ENCODE results near the gene ZCRB1.

The ZCRB1 gene

GRCh38 chr12:42327227-42327590 lies 1.3 kb upstream of the ZCRB1 start:
- no peak for DNase-seq (ENCODE audit: low read depth)

- DNase-seq (ENCODE audit: low read depth), result peak; percentile 7
These were observed 790 bp upstream of the ZCRB1 start for GRCh38 chr12:42326541-42327226.

GRCh38 chr12:42325326-42325652 lies 605 bp downstream of the ZCRB1 start:
- DNase-seq (ENCODE audit: low read depth), result no peak

- no peak for DNase-seq (ENCODE audit: low read depth)
These were observed 2.0 kb downstream of the ZCRB1 start for GRCh38 chr12:42323856-42324255.

DNA sequence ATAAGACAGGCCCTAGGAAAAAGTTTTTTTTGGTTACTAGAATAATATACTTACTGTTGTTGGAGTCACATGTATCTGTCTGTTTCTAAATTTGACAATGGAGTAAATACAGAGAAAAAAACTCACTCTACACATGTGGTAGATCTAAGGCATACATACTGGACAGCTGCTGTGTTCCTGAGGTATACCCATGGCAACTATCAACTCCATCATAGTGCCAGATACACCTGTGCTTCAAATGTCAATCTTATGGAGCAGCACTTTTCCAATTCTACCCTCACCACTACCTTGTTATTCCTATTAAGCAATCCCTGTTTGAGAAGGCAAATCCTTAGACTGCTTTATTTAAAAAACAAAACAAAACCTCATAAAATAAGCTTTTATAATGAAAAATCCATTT lies 3.3 kb downstream of the ZCRB1 start:
- DNase-seq (ENCODE audit: low read depth), result no peak

- no peak for DNase-seq (ENCODE audit: low read depth)
These were observed 5.1 kb downstream of the ZCRB1 start for GRCh38 chr12:42320796-42321195.

DNA sequence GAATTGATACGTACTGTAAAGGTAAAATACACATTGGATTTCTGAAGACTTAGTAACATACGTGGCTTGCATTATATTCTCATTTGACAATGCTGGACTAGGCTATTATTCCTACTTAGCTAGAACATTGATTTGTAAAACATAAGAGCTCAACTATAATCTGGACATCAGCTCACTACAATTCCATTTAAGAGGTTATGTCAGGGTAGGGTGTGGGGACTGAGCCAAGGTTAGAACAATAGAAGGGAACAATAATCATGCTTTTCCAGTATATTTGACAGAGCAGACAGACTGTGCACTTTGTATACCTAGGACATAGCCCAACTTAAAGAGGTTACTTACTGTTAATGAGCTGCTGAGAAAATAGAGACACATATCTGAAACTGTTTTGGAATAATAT lies 10.8 kb downstream of the ZCRB1 start:
- no peak for DNase-seq (ENCODE audit: low read depth)

DNA sequence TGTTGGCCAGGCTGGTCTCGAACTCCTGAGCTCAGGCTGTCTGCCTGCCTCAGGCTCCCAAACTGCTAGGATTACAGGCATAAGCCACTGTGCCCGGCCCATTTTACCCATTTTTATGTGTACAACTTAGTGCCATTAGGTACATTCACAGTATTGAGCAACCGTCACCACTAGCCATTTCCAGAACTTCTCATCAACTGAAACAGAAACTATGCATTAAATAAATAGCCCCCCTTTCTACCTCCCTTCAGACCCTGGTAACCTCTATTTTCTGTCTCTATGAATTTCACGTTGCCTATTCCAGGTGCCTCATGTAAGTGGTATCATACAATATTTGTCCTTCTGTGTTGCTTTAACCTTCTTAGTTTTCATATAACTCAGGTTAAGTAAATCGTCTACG lies 15.9 kb downstream of the ZCRB1 start:
- DNase-seq (ENCODE audit: low read depth), result no peak

DNA sequence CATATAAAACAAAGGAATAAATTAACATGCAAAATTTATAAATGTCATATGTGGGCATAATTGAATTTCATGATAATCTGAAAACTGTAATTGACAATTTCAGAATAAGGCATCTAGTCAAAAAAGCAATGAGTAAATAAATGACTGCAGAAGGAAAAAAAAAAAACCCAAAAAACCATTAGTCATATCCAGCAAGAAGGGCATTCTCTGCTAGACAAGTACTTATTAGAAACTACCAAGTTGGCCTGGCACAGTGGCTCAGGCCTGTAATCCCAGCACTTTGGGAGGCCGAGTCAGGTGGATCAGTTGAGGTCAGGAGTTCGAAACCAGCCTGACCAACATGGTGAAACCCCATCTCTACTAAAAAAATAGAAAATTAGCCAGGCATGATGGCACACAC lies 17.5 kb downstream of the ZCRB1 start:
- no peak for DNase-seq (ENCODE audit: low read depth)

DNA sequence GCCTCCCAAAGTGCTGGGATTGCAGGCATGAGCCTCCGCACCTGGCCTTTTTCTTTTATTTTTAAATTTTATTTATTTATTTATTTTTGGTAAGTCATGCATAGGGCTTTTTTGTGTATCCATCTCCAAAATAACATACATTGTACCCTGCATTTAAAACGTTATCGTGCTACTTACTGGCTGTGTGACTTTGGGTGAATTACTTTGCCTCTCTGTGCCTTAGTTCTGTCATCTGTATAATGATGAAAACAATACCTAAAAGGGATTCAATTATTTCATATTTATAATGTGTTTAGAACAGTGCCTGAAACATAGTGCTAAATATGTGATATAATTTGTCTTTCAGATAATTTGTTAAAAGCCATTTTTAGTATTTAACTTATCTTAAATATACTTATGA lies 19.6 kb downstream of the ZCRB1 start:
- DNase-seq (ENCODE audit: low read depth), result no peak

- DNase-seq (ENCODE audit: low read depth), result no peak
These were observed 26.2 kb downstream of the ZCRB1 start for GRCh38 chr12:42299392-42300308.

DNA sequence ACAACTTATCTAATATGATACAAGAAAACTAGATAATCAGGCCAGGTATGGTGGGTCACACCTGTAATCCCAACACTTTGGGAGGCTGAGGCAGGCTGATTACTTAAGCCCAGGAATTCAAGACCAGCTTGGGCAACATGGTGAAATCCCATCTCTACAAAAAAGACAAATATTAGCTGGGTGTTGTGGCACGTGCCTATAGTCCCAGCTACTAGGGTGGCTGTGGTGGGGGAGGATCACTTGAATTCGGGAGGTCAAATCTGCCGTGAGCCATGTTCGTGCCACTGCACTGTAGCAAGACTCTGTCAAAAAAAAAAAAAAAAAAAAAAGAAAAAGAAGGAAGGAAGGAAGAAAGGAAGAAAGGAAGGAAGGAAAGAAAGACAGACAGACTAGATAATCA lies 27.0 kb downstream of the ZCRB1 start:
- DNase-seq (ENCODE audit: low read depth), result no peak

DNA sequence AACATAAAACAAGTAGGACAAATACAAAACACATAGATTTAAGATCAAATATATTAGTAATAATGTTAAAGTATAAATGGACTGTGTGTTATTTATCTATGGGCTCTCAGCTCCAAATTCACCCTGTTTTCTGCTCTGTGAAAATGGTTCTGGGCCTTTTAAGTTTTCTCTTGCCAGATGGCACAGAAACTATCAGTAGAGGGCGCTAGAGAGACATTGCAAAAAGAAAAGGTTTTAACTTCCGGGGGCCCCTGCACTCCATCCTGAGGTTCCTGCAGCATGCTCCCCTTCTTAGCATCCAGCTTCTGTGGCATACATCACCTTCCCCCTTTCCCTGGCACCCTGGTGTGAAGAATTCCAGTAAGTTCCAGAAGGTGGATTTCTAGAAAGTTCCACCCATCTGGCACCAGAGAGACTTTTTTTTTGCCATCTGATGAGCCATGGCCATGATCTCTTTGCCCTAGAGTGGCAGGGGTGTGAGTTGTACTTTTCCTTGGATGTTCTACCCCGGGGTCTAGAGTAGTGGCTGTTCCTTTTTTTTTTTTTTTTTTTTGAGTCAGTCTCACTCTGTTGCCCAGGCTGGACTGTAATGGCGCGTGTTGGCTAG lies 29.3 kb downstream of the ZCRB1 start:
- DNase-seq (ENCODE audit: low read depth), result no peak

GRCh38 chr12:42291680-42292079 lies 34.2 kb downstream of the ZCRB1 start:
- DNase-seq (ENCODE audit: low read depth), result no peak

GRCh38 chr12:42288544-42288943 lies 37.4 kb downstream of the ZCRB1 start:
- no peak for DNase-seq (ENCODE audit: low read depth)

DNA sequence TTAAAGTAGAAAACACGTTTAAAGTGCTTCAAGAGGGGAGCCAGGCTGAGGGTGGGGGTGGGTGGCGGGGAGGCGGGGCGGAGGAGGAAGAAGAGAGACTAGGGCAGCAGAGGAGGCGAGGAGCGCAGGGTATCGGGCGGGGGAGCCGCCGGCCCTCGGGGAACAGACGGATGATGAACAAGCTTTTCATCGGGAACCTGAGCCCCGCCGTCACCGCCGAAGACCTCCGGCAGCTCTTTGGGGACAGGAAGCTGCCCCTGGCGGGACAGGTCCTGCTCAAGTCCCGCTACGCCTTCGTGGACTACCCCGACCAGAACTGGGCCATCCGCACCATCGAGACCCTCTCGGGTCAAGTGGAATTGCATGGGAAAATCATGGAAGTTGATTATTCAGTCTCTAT lies 39.2 kb downstream of the ZCRB1 start:
- no peak for DNase-seq (ENCODE audit: low read depth)

DNA sequence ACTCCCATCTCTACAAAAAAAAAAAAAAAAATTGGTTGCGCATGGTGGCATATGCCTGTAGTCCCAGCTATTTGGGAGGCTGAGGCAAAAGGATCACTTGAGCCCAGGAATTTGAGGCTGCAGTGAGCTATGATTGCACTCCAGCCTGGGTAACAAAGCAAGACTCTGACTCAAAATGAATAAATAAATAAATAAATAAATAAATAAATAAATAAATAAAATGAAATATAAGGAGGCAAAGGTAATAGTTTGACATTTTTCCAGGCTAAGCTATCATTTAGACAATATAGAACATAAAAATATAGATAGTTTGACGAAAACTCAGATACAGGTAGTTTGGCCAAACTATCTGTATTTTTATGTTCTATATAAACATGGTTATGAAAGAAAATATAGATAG lies 40.5 kb downstream of the ZCRB1 start:
- no peak for DNase-seq (ENCODE audit: low read depth)

GRCh38 chr12:42284876-42285275 lies 41.0 kb downstream of the ZCRB1 start:
- no peak for DNase-seq (ENCODE audit: low read depth)

- DNase-seq (ENCODE audit: low read depth), result no peak
These were observed 41.7 kb downstream of the ZCRB1 start for GRCh38 chr12:42284157-42284556.

GRCh38 chr12:42283739-42284138 lies 42.2 kb downstream of the ZCRB1 start:
- DNase-seq (ENCODE audit: low read depth), result no peak

GRCh38 chr12:42282294-42282693 lies 43.6 kb downstream of the ZCRB1 start:
- DNase-seq (ENCODE audit: low read depth), result no peak

DNA sequence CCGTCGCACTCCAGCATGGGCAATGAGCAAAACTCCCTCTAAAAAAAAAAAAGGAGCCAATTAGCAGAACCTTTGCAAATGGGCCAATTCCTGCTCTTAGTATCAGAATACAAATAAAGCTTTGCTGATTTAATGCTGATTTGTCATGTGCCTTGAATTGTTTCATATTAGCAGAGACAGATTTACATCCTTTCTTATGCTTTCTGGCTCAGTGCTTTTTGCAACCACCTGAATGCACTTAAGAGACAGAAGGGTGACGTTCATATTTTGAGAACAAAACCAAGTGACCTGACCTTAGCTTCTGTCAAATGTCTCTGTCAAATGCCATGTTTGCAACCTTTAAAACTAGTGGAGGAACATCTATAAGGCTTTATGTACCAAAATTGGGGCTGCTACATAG lies 44.0 kb downstream of the ZCRB1 start:
- DNase-seq (ENCODE audit: low read depth), result no peak

DNA sequence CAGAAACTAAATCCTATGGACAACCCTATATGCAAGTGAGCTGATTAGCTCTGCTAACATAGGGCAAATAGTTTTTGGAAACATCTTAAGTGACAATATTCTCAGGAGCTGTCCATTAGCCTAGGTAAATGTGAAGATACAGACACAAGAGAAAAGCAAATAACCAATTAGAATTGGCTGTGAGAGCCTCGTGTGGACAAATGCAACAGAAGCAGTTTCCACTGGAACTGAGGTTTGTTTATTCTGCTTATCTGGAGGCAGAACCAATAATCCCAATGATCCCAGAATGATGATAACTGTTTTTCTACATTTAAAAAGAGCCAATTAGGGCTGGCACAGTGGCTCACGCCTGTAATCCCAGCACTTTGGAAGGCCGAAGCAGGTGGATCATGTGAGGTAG lies 44.6 kb downstream of the ZCRB1 start:
- no peak for DNase-seq (ENCODE audit: low read depth)

Data from GM04503 (cell line).